Measurements from ENCODE around the gene PARVA. TPM values are rescaled to one million over a fixed set of nuclear protein-coding genes. Genes with fewer than 3 reads are reported as not detected.
A peak's percentile ranks its signal among the peaks of the same experiment; 100 is the strongest.

The PARVA gene
- total and polyA plus RNA-seq, 2 of the 4 experiments (the other 2 are of a cell fraction): 65.2 to 80.2 TPM

GRCh38 chr11:12455938-12456337 is 78.6 kb downstream of the PARVA start:
- Histone ChIP-seq H2AK5ac (ENCODE audit: low read depth, low read length) (peak overlapping the region; percentile 86), H4K91ac (ENCODE audit: insufficient read depth, low read depth, low read length) (peak overlapping the region; percentile 76), H3K14ac (replicated peaks; ENCODE audit: low read depth, low read length) (peak overlapping the region; percentile 82), H3K56ac (ENCODE audit: extremely low read depth, insufficient read depth, low read length) (no peak overlapping the region), H4K20me1 (ENCODE audit: insufficient read depth, low read length) (peaks cover 71% of the 10 kb centered on the region), H3K9ac (ENCODE audit: low read depth, low read length) (no peak overlapping the region; the same call in 1 of the 2 replicates), H2AK9ac (replicated peaks; ENCODE audit: low read depth, low read length, poor library complexity) (no peak overlapping the region), H3K4ac (ENCODE audit: low read depth, low read length) (peak overlapping the region; percentile 78), H3K23ac (ENCODE audit: low read depth, low read length) (peak overlapping the region; percentile 57), H3K4me3 (ENCODE audit: insufficient read depth, low read depth, low read length) (no peak overlapping the region), H3K4me1 (ENCODE audit: control insufficient read depth, insufficient read depth, low read length) (peaks cover 43% of the 10 kb centered on the region), H3K27ac (ENCODE audit: insufficient read depth, low read length) (peak overlapping the region; percentile 58; the same call in 1 of the 2 replicates), H3K9me3 (ENCODE audit: control insufficient read depth, insufficient read depth, low read length) (no peaks in the 10 kb centered on the region), H2BK120ac (ENCODE audit: low read depth, low read length) (peak overlapping the region; percentile 67), H4K8ac (ENCODE audit: low read depth in 2 of 2, low read length in 2 of 2) (peak overlapping the region in 1 of 2 experiments; percentile 67; a peak in 2 of 4 replicates), H2BK20ac (ENCODE audit: low read depth, low read length) (peak overlapping the region; percentile 75; the same call in 1 of the 2 replicates), H3K18ac (ENCODE audit: low read depth, low read length) (peak overlapping the region; percentile 77; the same call in 1 of the 2 replicates), H3K36me3 (ENCODE audit: control insufficient read depth, insufficient read depth, low read length) (peaks cover 3% of the 10 kb centered on the region; the same call in 1 of the 2 replicates), H2BK5ac (ENCODE audit: low read depth, low read length, poor library complexity, severe bottlenecking) (peak overlapping the region; percentile 90), H2AFZ (replicated peaks; ENCODE audit: low read length, poor library complexity) (no peak overlapping the region), H3K27me3 (ENCODE audit: control insufficient read depth, insufficient read depth, low read length) (no peaks in the 10 kb centered on the region), H2BK15ac (ENCODE audit: low read depth, low read length) (peak overlapping the region; percentile 78; the same call in 1 of the 3 replicates), H3K9me1 (ENCODE audit: insufficient read depth, low read length) (peaks cover 56% of the 10 kb centered on the region), H3K4me2 (ENCODE audit: low read depth, low read length) (peak overlapping the region; percentile 48; the same call in 1 of the 2 replicates), H3K79me1 (ENCODE audit: low read depth in 1 of 2, low read length in 2 of 2) (peaks cover 48 to 95% of the 10 kb centered on the region in 2 experiments), H4K5ac (ENCODE audit: low read depth, low read length) (peak overlapping the region; percentile 35; the same call in 1 of the 2 replicates)
- DNase-seq: peak; percentile 88
- WGBS, 2 experiments (ENCODE audit: extremely low coverage in 2 of 2, insufficient read length in 1 of 2): no CpG with 5 or more reads among the region's 4 CpGs
- peak; percentile 76 for ATAC-seq (ENCODE audit: low read depth)
- CTCF ChIA-PET: interaction anchor here (0.6 kb wide), 1 partner anchor 96 kb away, joined by 3 read pairs; no protein-coding TSS in a partner anchor
- in situ Hi-C loops (cut with MboI; ENCODE audit: low sequenced_read_pairs) (no loop called here), dilution Hi-C loops (cut with HindIII; ENCODE audit: low sequenced_read_pairs, unreplicated experiment) (no loop called here), intact Hi-C loops (cut with micrococcal nuclease) (loop anchor here (1.0 kb wide), 1 partner anchor 47 kb away; no protein-coding TSS in a partner anchor)
- peak; percentile 32; the same call in 1 of the 2 replicates for TF ChIP-seq NFE2L2 (IDR thresholded peaks at IDR 0.05; ENCODE audit: low read depth, low read length)
- no peak for TF ChIP-seq POLR2A (IDR thresholded peaks at IDR 0.05; ENCODE audit: low read depth, low read length)
- no peak for TF ChIP-seq FOS (IDR thresholded peaks at IDR 0.05; ENCODE audit: low read depth, low read length)
- no peak for TF ChIP-seq SMC3 (IDR thresholded peaks at IDR 0.05; ENCODE audit: low read depth, low read length)
- peak; percentile 21; the same call in 1 of the 2 replicates for TF ChIP-seq MAFK (IDR thresholded peaks at IDR 0.05; ENCODE audit: low read depth, low read length)
- no peak for TF ChIP-seq RFX5 (IDR thresholded peaks at IDR 0.05; ENCODE audit: low read depth, low read length)
- peak; percentile 43; the same call in 1 of the 2 replicates for TF ChIP-seq MAZ (IDR thresholded peaks at IDR 0.05; ENCODE audit: borderline replicate concordance, low read depth, low read length)
- no peak for TF ChIP-seq ELK1 (IDR thresholded peaks at IDR 0.05; ENCODE audit: borderline replicate concordance, low read depth, low read length)
- no peak for TF ChIP-seq CHD1 (IDR thresholded peaks at IDR 0.05; ENCODE audit: low read depth, low read length)
- BruUV-seq (replicated peaks): no TSS peak
- POLR2A ChIA-PET (ENCODE audit: unreplicated experiment): no interaction called here
